Measurements from ENCODE around the gene DNAJC2. TPM values are rescaled to one million over a fixed set of nuclear protein-coding genes. Genes with fewer than 3 reads are reported as not detected.

The DNAJC2 gene
- total RNA-seq, 6 experiments from 2014 or later = 5.5 to 13.1 (median 11.0) TPM

GRCh38 chr7:103388469-103389140, 44.0 kb upstream of the DNAJC2 start:
- peak overlapping the region; percentile 79 to 83 (median 83) for H3K27ac ChIP-seq
- peaks cover 0 to 15% (median 4%) of the 10 kb centered on the region in 4 donors for H3K4me1 ChIP-seq
- peak in 2 of 3 donors; percentile 22 to 78 for DNase-seq
- TF ChIP-seq POLR2A (IDR thresholded peaks at IDR 0.05) (peak; percentile 71), CTCF (IDR thresholded peaks at IDR 0.05) (no peak)
- H3K9me3 ChIP-seq = no peaks in the 10 kb centered on the region
- intact Hi-C loops (cut with DNase I) = no loop called here
- no peaks in the 10 kb centered on the region for H3K27me3 ChIP-seq
- no peaks in the 10 kb centered on the region for H3K36me3 ChIP-seq
- peak; percentile 95 to 98 (median 97) for ATAC-seq
- no peak overlapping the region for H3K4me3 ChIP-seq
- WGBS (ENCODE audit: insufficient coverage, low coverage, low lambda C conversion rate, missing lambda C conversion rate) = 33% methylated on average over 4 of the region's 4 CpGs

DNA sequence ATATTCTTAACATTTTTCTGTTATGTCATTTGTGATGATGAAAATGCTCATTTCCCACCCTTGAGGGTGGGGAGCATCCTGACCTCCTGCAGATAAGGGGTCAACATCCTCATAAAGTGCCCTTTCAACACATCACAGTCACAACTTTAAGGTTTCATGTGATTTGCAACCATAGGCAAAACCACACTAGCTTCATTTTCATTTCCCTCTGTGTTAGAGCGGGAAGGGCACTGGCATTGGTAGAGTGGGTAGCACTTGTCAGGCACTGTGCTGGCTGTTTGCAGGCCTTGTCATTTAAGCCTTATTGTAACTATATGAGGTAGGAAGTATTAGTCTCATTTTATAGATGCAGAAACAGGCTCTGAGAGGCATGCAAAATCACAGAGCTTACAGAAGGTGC, 42.7 kb upstream of the DNAJC2 start:
- no peak overlapping the region for H3K27ac ChIP-seq
- no peak overlapping the region for H3K4me3 ChIP-seq
- ATAC-seq (no peak), DNase-seq (no peak)
- no peaks in the 10 kb centered on the region for H3K27me3 ChIP-seq
- intact Hi-C loops (cut with DNase I) = no loop called here
- H3K36me3 ChIP-seq = no peaks in the 10 kb centered on the region
- peaks cover 0 to 15% (median 4%) of the 10 kb centered on the region in 4 donors for H3K4me1 ChIP-seq
- TF ChIP-seq POLR2A (IDR thresholded peaks at IDR 0.05) (no peak), CTCF (IDR thresholded peaks at IDR 0.05) (no peak)
- WGBS (ENCODE audit: insufficient coverage, low coverage, low lambda C conversion rate, missing lambda C conversion rate) = 83% methylated on average over 1 of the region's 1 CpG
- H3K9me3 ChIP-seq = no peaks in the 10 kb centered on the region

DNA sequence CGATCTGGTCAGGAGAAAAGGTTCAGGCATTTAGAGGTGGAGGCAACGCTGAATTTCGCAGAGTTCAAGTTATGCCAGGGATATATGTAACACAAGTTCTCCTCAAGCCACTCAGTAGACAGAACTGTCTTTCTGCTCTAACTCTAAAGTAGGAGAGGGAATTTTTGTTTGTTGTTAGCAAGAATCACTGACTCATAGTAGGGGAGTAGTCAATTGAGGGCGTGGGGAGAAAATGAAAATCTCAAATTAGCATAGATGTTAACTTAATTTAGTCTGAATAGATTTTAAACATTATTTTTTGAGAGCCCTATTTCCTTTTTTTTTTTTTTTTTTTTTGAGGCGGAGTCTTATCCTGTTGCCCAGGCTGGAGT, 37.5 kb upstream of the DNAJC2 start:
- H3K36me3 ChIP-seq = no peaks in the 10 kb centered on the region
- DNase-seq (no peak), ATAC-seq (no peak)
- TF ChIP-seq POLR2A (IDR thresholded peaks at IDR 0.05) = no peak
- no peak for TF ChIP-seq CTCF (IDR thresholded peaks at IDR 0.05)
- H3K27me3 ChIP-seq = no peaks in the 10 kb centered on the region
- intact Hi-C loops (cut with DNase I) = no loop called here
- WGBS (ENCODE audit: insufficient coverage, low coverage, low lambda C conversion rate, missing lambda C conversion rate) = 91% methylated on average over 5 of the region's 5 CpGs
- no peaks in the 10 kb centered on the region for H3K9me3 ChIP-seq
- no peak overlapping the region for H3K4me3 ChIP-seq
- H3K4me1 ChIP-seq = no peaks in the 10 kb centered on the region
- no peak overlapping the region for H3K27ac ChIP-seq

DNA sequence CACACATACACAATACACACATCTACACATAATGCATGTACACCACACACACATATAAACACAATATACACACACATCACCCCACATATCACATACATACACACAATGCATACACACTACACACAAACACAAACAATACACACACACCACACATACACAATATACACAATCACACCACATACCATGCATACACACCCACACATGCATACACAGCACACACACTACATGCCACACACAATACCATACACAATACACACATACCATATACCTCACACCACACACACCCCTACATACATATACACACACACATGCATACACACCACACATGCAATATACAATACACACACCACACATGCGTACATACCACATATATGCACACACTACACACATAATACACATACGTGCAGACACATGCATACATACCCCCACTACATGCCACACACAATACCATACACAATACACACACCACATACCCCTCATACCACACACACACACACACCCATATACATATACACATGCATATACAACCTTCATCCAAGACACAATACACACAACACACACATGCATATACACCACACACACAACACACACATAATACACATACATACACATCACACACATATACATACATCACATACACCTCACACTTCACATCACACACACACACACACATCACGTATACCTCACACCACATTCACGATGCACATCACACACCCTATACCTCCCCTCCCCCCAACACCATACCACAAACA, 36.9 kb upstream of the DNAJC2 start:
- no peaks in the 10 kb centered on the region for H3K9me3 ChIP-seq
- intact Hi-C loops (cut with DNase I) = no loop called here
- no peak overlapping the region for H3K4me3 ChIP-seq
- no peaks in the 10 kb centered on the region for H3K36me3 ChIP-seq
- no peaks in the 10 kb centered on the region for H3K27me3 ChIP-seq
- DNase-seq = no peak
- H3K27ac ChIP-seq = no peak overlapping the region
- TF ChIP-seq POLR2A (IDR thresholded peaks at IDR 0.05) = no peak
- no peak for TF ChIP-seq CTCF (IDR thresholded peaks at IDR 0.05)
- no peaks in the 10 kb centered on the region for H3K4me1 ChIP-seq
- 84% methylated on average over 4 of the region's 4 CpGs for WGBS (ENCODE audit: insufficient coverage, low coverage, low lambda C conversion rate, missing lambda C conversion rate)
- no peak for ATAC-seq
